ENCODE measurements around the gene PHF1.

Gene PHF1

GRCh38 chr6:33418690-33419291 lies 8.0 kb downstream of the PHF1 start:
- no peak for DNase-seq

- DNase-seq = peak in 1 of 2 experiments; percentile 51
Observed at GRCh38 chr6:33419580-33420490, 9.0 kb downstream of the PHF1 start, which contains the start of gene SYNGAP1. Gene SYNGAP1, plus strand, starts transcription at chr6:33420065. Its CDS starts 200 bp downstream, at chr6:33420265.

- peak in 1 of 2 experiments; percentile 33 for DNase-seq
Observed at GRCh38 chr6:33420491-33421343, 9.9 kb downstream of the PHF1 start.

- DNase-seq = no peak
Observed at GRCh38 chr6:33421344-33421643, 10.5 kb downstream of the PHF1 start.

GRCh38 chr6:33423777-33424176 lies 13.0 kb downstream of the PHF1 start:
- DNase-seq = no peak

GRCh38 chr6:33424855-33425667 lies 14.2 kb downstream of the PHF1 start:
- no peak for DNase-seq

GRCh38 chr6:33425668-33426577 lies 15.1 kb downstream of the PHF1 start:
- peak; percentile 49 to 93 for DNase-seq

- DNase-seq = peak in 1 of 2 experiments; percentile 23
Observed at GRCh38 chr6:33426590-33427511, 16.0 kb downstream of the PHF1 start.

- peak in 1 of 2 experiments; percentile 56 for DNase-seq
Observed at GRCh38 chr6:33427585-33428223, 16.9 kb downstream of the PHF1 start.

- DNase-seq = peak; percentile 39 to 65
Observed at GRCh38 chr6:33428224-33428965, 17.6 kb downstream of the PHF1 start.

- DNase-seq = no peak
Observed at GRCh38 chr6:33428966-33429749, 18.3 kb downstream of the PHF1 start.

GRCh38 chr6:33429750-33430052 lies 18.9 kb downstream of the PHF1 start:
- DNase-seq = no peak

- no peak for DNase-seq
Observed at GRCh38 chr6:33430334-33430733, 19.5 kb downstream of the PHF1 start.

GRCh38 chr6:33430991-33431879 lies 20.4 kb downstream of the PHF1 start:
- peak; percentile 20 to 52 for DNase-seq

- DNase-seq = no peak
Observed at GRCh38 chr6:33431880-33432541, 21.2 kb downstream of the PHF1 start.

- DNase-seq = no peak
Observed at GRCh38 chr6:33432546-33432945, 21.7 kb downstream of the PHF1 start.

Data from NCI-H526 (cell line).